IMR-90 (cell line): ENCODE measurements around the gene TRIO. TPM values are rescaled to one million over a fixed set of nuclear protein-coding genes. Genes with fewer than 3 reads are reported as not detected.

Experiments
- ATAC-seq: fragments of 200-7000 bp; cut with Tn5 transposase; 2 replicates; pipeline ENCODE4 v1.9.1; 2020; ENCODE audit warnings: low read depth, mild to moderate bottlenecking, moderate library complexity
- BruUV-seq: library from RNA; stranded (reverse); fragments of 400-500 nt; replicated peaks from 2 replicates; lab custom pipeline; 2021; lab: Mats Ljungman, UMichigan
- CTCF ChIA-PET: fragments of 300-600 bp; formaldehyde crosslinking; extraction: SDS; loops from one replicate; lab custom pipeline; 2021; ENCODE audit warnings: antibody characterized with exemption; lab: Yijun Ruan, JAX
- POLR2A ChIA-PET: fragments of 300-600 bp; sonication (Branson Sonifier 250); formaldehyde crosslinking; loops from one replicate; lab custom pipeline; 2022; ENCODE audit warnings: antibody characterized with exemption; ENCODE audit not compliant: unreplicated experiment; lab: Charles Lee
- DNase-seq: peaks from one replicate; pipeline ENCODE4 v3.0.0; 2013
- H2AFZ ChIP-seq: replicated peaks from 2 replicates; pipeline ENCODE3; 2013; ENCODE audit warnings: low read length, mild to moderate bottlenecking; ENCODE audit not compliant: poor library complexity
- H2AK5ac ChIP-seq: 2 replicates; pipeline ENCODE4 v1.6.1; 2013; ENCODE audit warnings: low read depth, low read length, inconsistent platforms
- H2AK9ac ChIP-seq: replicated peaks from 2 replicates; pipeline ENCODE3; 2013; ENCODE audit warnings: mild to moderate bottlenecking, low read depth, low read length, moderate library complexity; ENCODE audit not compliant: poor library complexity
- H2BK120ac ChIP-seq: 2 replicates; pipeline ENCODE4 v1.6.1; 2013; ENCODE audit warnings: low read depth, low read length, inconsistent platforms
- H2BK15ac ChIP-seq: 3 replicates; pipeline ENCODE4 v1.6.1; 2013; ENCODE audit warnings: low read depth, low read length, inconsistent platforms
- H2BK20ac ChIP-seq: 2 replicates; pipeline ENCODE4 v1.6.1; 2013; ENCODE audit warnings: low read depth, mild to moderate bottlenecking, inconsistent platforms, low read length, moderate library complexity
- H2BK5ac ChIP-seq: 2 replicates; pipeline ENCODE4 v1.6.1; 2013; ENCODE audit warnings: mild to moderate bottlenecking, low read depth, low read length, inconsistent platforms; ENCODE audit not compliant: poor library complexity, severe bottlenecking
- H3K14ac ChIP-seq: replicated peaks from 2 replicates; pipeline ENCODE4 v1.6.1; 2013; ENCODE audit warnings: low read depth, low read length, inconsistent platforms
- H3K18ac ChIP-seq: 2 replicates; pipeline ENCODE4 v1.6.1; 2013; ENCODE audit warnings: low read depth, low read length, control low read depth
- H3K23ac ChIP-seq: 2 replicates; pipeline ENCODE4 v1.6.1; 2013; ENCODE audit warnings: low read depth, low read length, inconsistent platforms
- H3K27ac ChIP-seq: 2 replicates; pipeline ENCODE4 v1.5.1; 2013; ENCODE audit warnings: mild to moderate bottlenecking, control low read depth, low read length; ENCODE audit not compliant: insufficient read depth
- H3K27me3 ChIP-seq: 2 replicates; pipeline ENCODE4 v1.6.1; 2013; ENCODE audit warnings: low read length; ENCODE audit not compliant: control insufficient read depth, insufficient read depth
- H3K36me3 ChIP-seq: 2 replicates; pipeline ENCODE4 v1.6.1; 2013; ENCODE audit warnings: low read length, mixed read lengths; ENCODE audit not compliant: control insufficient read depth, insufficient read depth
- H3K4ac ChIP-seq: 2 replicates; pipeline ENCODE4 v1.6.1; 2013; ENCODE audit warnings: low read depth, low read length, inconsistent platforms
- H3K4me1 ChIP-seq: 2 replicates; pipeline ENCODE4 v1.6.1; 2013; ENCODE audit warnings: low read length, mixed read lengths; ENCODE audit not compliant: control insufficient read depth, insufficient read depth
- H3K4me2 ChIP-seq: 2 replicates; pipeline ENCODE4 v1.6.1; 2013; ENCODE audit warnings: low read depth, mild to moderate bottlenecking, control low read depth, low read length, moderate library complexity
- H3K4me3 ChIP-seq: 2 replicates; pipeline ENCODE4 v1.5.1; 2013; ENCODE audit warnings: low read depth, mild to moderate bottlenecking, control low read depth, low read length, moderate library complexity; ENCODE audit not compliant: insufficient read depth
- H3K56ac ChIP-seq: 2 replicates; pipeline ENCODE4 v1.6.1; 2013; ENCODE audit warnings: low read length, inconsistent platforms; ENCODE audit not compliant: insufficient read depth; ENCODE audit errors: extremely low read depth
- H3K79me1 ChIP-seq, 2 experiments: 2 replicates each; pipeline ENCODE4 v1.6.1; 2013; ENCODE audit warnings: low read length in 2 of 2, inconsistent platforms in 1 of 2, low read depth in 1 of 2
- H3K9ac ChIP-seq: 2 replicates; pipeline ENCODE4 v1.6.1; 2013; ENCODE audit warnings: low read depth, low read length, control low read depth
- H3K9me1 ChIP-seq: 2 replicates; pipeline ENCODE4 v1.6.1; 2013; ENCODE audit warnings: low read length, inconsistent platforms; ENCODE audit not compliant: insufficient read depth
- H3K9me3 ChIP-seq: 2 replicates; pipeline ENCODE4 v1.6.1; 2013; ENCODE audit warnings: low read length; ENCODE audit not compliant: control insufficient read depth, insufficient read depth
- H4K20me1 ChIP-seq: 2 replicates; pipeline ENCODE4 v1.6.1; 2013; ENCODE audit warnings: low read length, inconsistent platforms; ENCODE audit not compliant: insufficient read depth
- H4K5ac ChIP-seq: 2 replicates; pipeline ENCODE4 v1.6.1; 2013; ENCODE audit warnings: mild to moderate bottlenecking, low read depth, low read length, control low read depth
- H4K8ac ChIP-seq, 2 experiments: 2 replicates each; pipeline ENCODE4 v1.6.1; 2013; ENCODE audit warnings: low read depth in 2 of 2, low read length in 2 of 2, control low read depth in 1 of 2, inconsistent platforms in 1 of 2
- H4K91ac ChIP-seq: 2 replicates; pipeline ENCODE4 v1.6.1; 2013; ENCODE audit warnings: low read depth, low read length, inconsistent platforms; ENCODE audit not compliant: insufficient read depth
- BHLHE40 ChIP-seq: fragments of 150-350 bp; IDR thresholded peaks from 2 replicates; pipeline ENCODE4 v1.6.1; 2016; ENCODE audit warnings: mild to moderate bottlenecking, low read depth, low read length
- CEBPB ChIP-seq: IDR thresholded peaks from 2 replicates; pipeline ENCODE4 v1.6.1; 2012; ENCODE audit warnings: low read depth, low read length, improper control_type of control experiment
- CHD1 ChIP-seq: IDR thresholded peaks from 2 replicates; pipeline ENCODE4 v1.6.1; 2012; ENCODE audit warnings: low read depth, low read length, improper control_type of control experiment
- CTCF ChIP-seq: conservative IDR thresholded peaks from 2 replicates; pipeline ENCODE4 v1.5.1; 2012; ENCODE audit warnings: mild to moderate bottlenecking, low read depth, low read length, improper control_type of control experiment
- ELK1 ChIP-seq: fragments of 150-350 bp; IDR thresholded peaks from 2 replicates; pipeline ENCODE4 v1.6.1; 2016; ENCODE audit warnings: low read depth, mild to moderate bottlenecking, low read length, moderate library complexity, borderline replicate concordance
- FOS ChIP-seq: fragments of 150-350 bp; IDR thresholded peaks from 2 replicates; pipeline ENCODE4 v1.6.1; 2016; ENCODE audit warnings: low read depth, low read length
- MAFK ChIP-seq: IDR thresholded peaks from 2 replicates; pipeline ENCODE4 v1.6.1; 2012; ENCODE audit warnings: low read depth, low read length, improper control_type of control experiment
- MAZ ChIP-seq: IDR thresholded peaks from 2 replicates; pipeline ENCODE4 v1.6.1; 2012; ENCODE audit warnings: low read depth, mild to moderate bottlenecking, low read length, improper control_type of control experiment, moderate library complexity, borderline replicate concordance
- MXI1 ChIP-seq: IDR thresholded peaks from 2 replicates; pipeline ENCODE4 v1.6.1; 2012; ENCODE audit warnings: low read depth, mild to moderate bottlenecking, low read length, moderate library complexity, borderline replicate concordance
- NFE2L2 ChIP-seq: fragments of 150-350 bp; IDR thresholded peaks from 2 replicates; pipeline ENCODE4 v1.6.1; 2016; ENCODE audit warnings: low read depth, mild to moderate bottlenecking, low read length
- POLR2A ChIP-seq: IDR thresholded peaks from 2 replicates; pipeline ENCODE4 v1.6.1; 2012; ENCODE audit warnings: mild to moderate bottlenecking, low read depth, low read length
- RAD21 ChIP-seq: IDR thresholded peaks from 2 replicates; pipeline ENCODE4 v1.6.1; 2012; ENCODE audit warnings: low read length, improper control_type of control experiment
- RCOR1 ChIP-seq: IDR thresholded peaks from 2 replicates; pipeline ENCODE4 v1.6.1; 2012; ENCODE audit warnings: mild to moderate bottlenecking, low read length, improper control_type of control experiment; ENCODE audit not compliant: insufficient replicate concordance
- RFX5 ChIP-seq: IDR thresholded peaks from 2 replicates; pipeline ENCODE4 v1.8.0; 2012; ENCODE audit warnings: low read depth, mild to moderate bottlenecking, low read length, moderate library complexity
- SMC3 ChIP-seq: fragments of 150-350 bp; IDR thresholded peaks from 2 replicates; pipeline ENCODE4 v1.6.1; 2016; ENCODE audit warnings: low read depth, mild to moderate bottlenecking, antibody characterized with exemption, low read length, moderate library complexity
- USF2 ChIP-seq: fragments of 150-350 bp; IDR thresholded peaks from 2 replicates; pipeline ENCODE4 v1.6.1; 2017; ENCODE audit warnings: mild to moderate bottlenecking, antibody characterized with exemption, low read length, low read depth
- WGBS, 2 experiments: methylation state at CpG; one replicate each; pipeline versions ENCODE4 v1.1.5 to v1.1.7; 2013; ENCODE audit warnings: missing lambda C conversion rate in 2 of 2; ENCODE audit not compliant: insufficient read length in 1 of 2; ENCODE audit errors: extremely low coverage in 2 of 2; 5-methylcytosine and 5-hydroxymethylcytosine counted together
- dilution Hi-C: fragments of 300-500 bp; cut with HindIII; formaldehyde crosslinking; loops from one replicate; pipeline ENCODE4 v1.14.3; 2018; ENCODE audit warnings: low sequenced_read_pairs; ENCODE audit not compliant: unreplicated experiment
- in situ Hi-C: fragments of 300-500 bp; cut with MboI; formaldehyde crosslinking; loops from 3 replicates; pipeline ENCODE4 v1.14.3; 2019; ENCODE audit warnings: low sequenced_read_pairs, inconsistent platforms, mixed read lengths
- intact Hi-C: fragments of 100-400 bp; cut with micrococcal nuclease; formaldehyde crosslinking; loops from 2 replicates; pipeline ENCODE4 v1.10.0; 2022
- polyA plus RNA-seq, 3 experiments: library from polyadenylated mRNA; depleted of rRNA; stranded (reverse); fragments of >200 nt; gene quantifications; 2 replicates each; pipeline ENCODE4 v1.2.3, GENCODE V29; 2012; ENCODE audit warnings: low replicate concordance in 1 of 3
- total RNA-seq: library from RNA; depleted of rRNA; stranded (reverse); fragments of >200 nt; gene quantifications from 2 replicates; pipeline ENCODE4 v1.2.3, GENCODE V29; 2012

Gene TRIO
- total and polyA plus RNA-seq, 2 of the 4 experiments (the other 2 are of a cell fraction) = 206 to 522 TPM

- in situ Hi-C loops = no loop called here
- Histone ChIP-seq H3K27me3 (no peaks in the 10 kb centered on the region), H3K23ac (no peak overlapping the region), H3K9me1 (peaks cover 15% of the 10 kb centered on the region; the same call in 1 of the 2 replicates), H4K8ac (no peak overlapping the region), H2BK5ac (peak overlapping the region; percentile 34), H4K20me1 (peaks cover 41% of the 10 kb centered on the region; the same call in 1 of the 2 replicates), H2AK5ac (no peak overlapping the region), H3K14ac (no peak overlapping the region), H3K4me1 (peaks cover 4% of the 10 kb centered on the region), H2AFZ (no peak overlapping the region), H2BK120ac (no peak overlapping the region), H3K79me1 (peaks cover 36 to 82% of the 10 kb centered on the region in 2 experiments), H2BK15ac (no peak overlapping the region), H3K4ac (no peak overlapping the region), H3K18ac (no peak overlapping the region), H3K9ac (no peak overlapping the region), H4K91ac (no peak overlapping the region), H3K36me3 (peaks cover 76% of the 10 kb centered on the region), H3K4me3 (no peak overlapping the region), H3K56ac (no peak overlapping the region), H4K5ac (no peak overlapping the region), H3K27ac (no peak overlapping the region), H3K9me3 (no peaks in the 10 kb centered on the region), H2AK9ac (no peak overlapping the region), H3K4me2 (no peak overlapping the region), H2BK20ac (no peak overlapping the region)
- dilution Hi-C loops = no loop called here
- ChIA-PET CTCF (interaction anchor here (0.6 kb wide), 1 partner anchor 12 kb away, joined by 3 read pairs; no protein-coding TSS in a partner anchor), POLR2A (no interaction called here)
- no TSS peak for BruUV-seq
- WGBS, 2 experiments = no CpG with 5 or more reads among the region's 3 CpGs
- intact Hi-C loops = no loop called here
- ATAC-seq (no peak), DNase-seq (no peak)
- no peak for TF ChIP-seq MAZ
- TF ChIP-seq BHLHE40 = no peak
- no peak for TF ChIP-seq MXI1
- no peak for TF ChIP-seq ELK1
- TF ChIP-seq SMC3 = no peak
- no peak for TF ChIP-seq CTCF
- no peak for TF ChIP-seq POLR2A
- TF ChIP-seq FOS = no peak
- no peak for TF ChIP-seq CEBPB
- no peak for TF ChIP-seq MAFK
- no peak for TF ChIP-seq RAD21
- no peak for TF ChIP-seq RCOR1
- no peak for TF ChIP-seq CHD1
- TF ChIP-seq RFX5 = no peak
- no peak for TF ChIP-seq NFE2L2
- no peak for TF ChIP-seq USF2
These were observed 336.1 kb downstream of the TRIO start for GRCh38 chr5:14479143-14479696.
